Activated T-cell treated with anti-CD3 and anti-CD28 coated beads, Interleukin-2, amount 50 U/mL, for 24 hours (primary cell): ENCODE measurements around the gene ETV7.
"Not testable (repeated sequence)": the region's sequence is repeated elsewhere in the genome, so short reads cannot be mapped to it uniquely, and the experiment has no call there.

ENCODE experiments used
- DNase-seq: peaks from one replicate; pipeline ENCODE4 v3.0.0-alpha.2; 2020
- H3K27ac Mint-ChIP-seq: 2 replicates; pipeline ENCODE4 v1.8.0; 2020; ENCODE audit warnings: mild to moderate bottlenecking, mixed read lengths
- H3K27me3 Mint-ChIP-seq: 2 replicates; pipeline ENCODE4 v1.8.0; 2020; ENCODE audit warnings: mixed read lengths
- H3K36me3 Mint-ChIP-seq: 2 replicates; pipeline ENCODE4 v1.8.0; 2020; ENCODE audit warnings: low read depth, mixed read lengths
- H3K4me1 Mint-ChIP-seq: 2 replicates; pipeline ENCODE4 v1.8.0; 2020; ENCODE audit warnings: low read depth, mixed read lengths
- H3K4me3 Mint-ChIP-seq: 2 replicates; pipeline ENCODE4 v1.8.0; 2020; ENCODE audit warnings: mild to moderate bottlenecking, moderate library complexity, mixed read lengths
- H3K9me3 Mint-ChIP-seq: 2 replicates; pipeline ENCODE4 v1.8.0; 2020; ENCODE audit warnings: mixed read lengths

The ETV7 gene

GRCh38 chr6:36346486-36347273 is 40.8 kb downstream of the ETV7 start:
- H3K4me1 Mint-ChIP-seq = no peaks in the 10 kb centered on the region
- no peak overlapping the region for H3K4me3 Mint-ChIP-seq
- H3K27ac Mint-ChIP-seq = no peak overlapping the region
- H3K36me3 Mint-ChIP-seq = no peaks in the 10 kb centered on the region
- no peaks in the 10 kb centered on the region for H3K9me3 Mint-ChIP-seq
- no peaks in the 10 kb centered on the region for H3K27me3 Mint-ChIP-seq
- DNase-seq = no peak

GRCh38 chr6:36345681-36346466 is 41.6 kb downstream of the ETV7 start:
- peaks cover 1% of the 10 kb centered on the region for H3K27me3 Mint-ChIP-seq
- H3K4me1 Mint-ChIP-seq = peaks cover under 1% of the 10 kb centered on the region
- no peaks in the 10 kb centered on the region for H3K36me3 Mint-ChIP-seq
- H3K27ac Mint-ChIP-seq = no peak overlapping the region
- no peak overlapping the region for H3K4me3 Mint-ChIP-seq
- DNase-seq = no peak
- H3K9me3 Mint-ChIP-seq = no peaks in the 10 kb centered on the region

- Mint-ChIP-seq H3K4me3 (no peak overlapping the region), H3K4me1 (peaks cover 7% of the 10 kb centered on the region), H3K27ac (no peak overlapping the region), H3K9me3 (no peaks in the 10 kb centered on the region), H3K36me3 (no peaks in the 10 kb centered on the region), H3K27me3 (peaks cover 19% of the 10 kb centered on the region)
- no peak for DNase-seq
Measured at GRCh38 chr6:36343109-36343680, 44.3 kb downstream of the ETV7 start.

GRCh38 chr6:36340618-36341454 is 46.6 kb downstream of the ETV7 start:
- peaks cover 20% of the 10 kb centered on the region for H3K27me3 Mint-ChIP-seq
- H3K4me3 Mint-ChIP-seq = peak overlapping the region; percentile 43
- H3K4me1 Mint-ChIP-seq = peaks cover 14% of the 10 kb centered on the region
- H3K9me3 Mint-ChIP-seq = no peaks in the 10 kb centered on the region
- H3K36me3 Mint-ChIP-seq = no peaks in the 10 kb centered on the region
- peak; percentile 84 for DNase-seq
- H3K27ac Mint-ChIP-seq = no peak overlapping the region

- DNase-seq = no peak
- Mint-ChIP-seq H3K9me3 (no peaks in the 10 kb centered on the region), H3K27me3 (peaks cover 26% of the 10 kb centered on the region), H3K4me3 (no peak overlapping the region), H3K4me1 (peaks cover 14% of the 10 kb centered on the region), H3K36me3 (no peaks in the 10 kb centered on the region), H3K27ac (no peak overlapping the region)
Measured at GRCh38 chr6:36340306-36340617, 47.2 kb downstream of the ETV7 start.

- Mint-ChIP-seq H3K36me3 (no peaks in the 10 kb centered on the region), H3K27ac (no peak overlapping the region), H3K9me3 (no peaks in the 10 kb centered on the region), H3K27me3 (peaks cover 37% of the 10 kb centered on the region), H3K4me3 (no peak overlapping the region), H3K4me1 (peaks cover 14% of the 10 kb centered on the region)
- no peak for DNase-seq
Measured at GRCh38 chr6:36339146-36339545, 48.3 kb downstream of the ETV7 start.

GRCh38 chr6:36338223-36338622 is 49.2 kb downstream of the ETV7 start:
- Mint-ChIP-seq H3K27me3 (peaks cover 45% of the 10 kb centered on the region), H3K4me1 (peaks cover 14% of the 10 kb centered on the region)
- not testable (repeated sequence) for DNase-seq, H3K27ac Mint-ChIP-seq, H3K9me3 Mint-ChIP-seq, H3K4me3 Mint-ChIP-seq, H3K36me3 Mint-ChIP-seq

- Mint-ChIP-seq H3K36me3 (no peaks in the 10 kb centered on the region), H3K9me3 (no peaks in the 10 kb centered on the region), H3K4me3 (no peak overlapping the region), H3K4me1 (peaks cover 14% of the 10 kb centered on the region), H3K27ac (no peak overlapping the region), H3K27me3 (peaks cover 49% of the 10 kb centered on the region)
- no peak for DNase-seq
Measured at GRCh38 chr6:36337814-36338213, 49.7 kb downstream of the ETV7 start.

GRCh38 chr6:36336779-36337241 is 50.7 kb downstream of the ETV7 start, which contains the start of gene BNIP5:
Gene BNIP5 (minus strand): TSS chr6:36336888. CDS start chr6:36330690, 6,198 bp downstream.
- no peak for DNase-seq
- Mint-ChIP-seq H3K4me3 (no peak within 1 kb of the TSS), H3K27ac (peak within 1 kb of the TSS; percentile 15), H3K4me1 (peaks cover 14% of the 10 kb centered on the region), H3K9me3 (no peaks in the 10 kb centered on the region), H3K27me3 (peaks cover 51% of the 10 kb centered on the region), H3K36me3 (no peaks in the 10 kb centered on the region)

- Mint-ChIP-seq H3K4me3 (no peak overlapping the region), H3K4me1 (peaks cover 14% of the 10 kb centered on the region), H3K27ac (peak overlapping the region; percentile 15), H3K36me3 (no peaks in the 10 kb centered on the region), H3K9me3 (no peaks in the 10 kb centered on the region), H3K27me3 (peaks cover 51% of the 10 kb centered on the region)
- no peak for DNase-seq
Measured at GRCh38 chr6:36336208-36336710, 51.2 kb downstream of the ETV7 start.

- H3K27ac Mint-ChIP-seq = no peak overlapping the region
- no peaks in the 10 kb centered on the region for H3K9me3 Mint-ChIP-seq
- no peaks in the 10 kb centered on the region for H3K36me3 Mint-ChIP-seq
- no peak for DNase-seq
- peaks cover 11% of the 10 kb centered on the region for H3K4me1 Mint-ChIP-seq
- H3K4me3 Mint-ChIP-seq = no peak overlapping the region
- H3K27me3 Mint-ChIP-seq = peaks cover 47% of the 10 kb centered on the region
Measured at GRCh38 chr6:36335465-36336207, 51.8 kb downstream of the ETV7 start.

- Mint-ChIP-seq H3K27me3 (peaks cover 40% of the 10 kb centered on the region), H3K27ac (no peak overlapping the region), H3K36me3 (no peaks in the 10 kb centered on the region), H3K4me3 (no peak overlapping the region), H3K4me1 (peaks cover 10% of the 10 kb centered on the region), H3K9me3 (no peaks in the 10 kb centered on the region)
- no peak for DNase-seq
Measured at GRCh38 chr6:36334832-36335459, 52.5 kb downstream of the ETV7 start.
